Measurements from ENCODE around the gene LTBP1. TPM values are rescaled to one million over a fixed set of nuclear protein-coding genes. Genes with fewer than 3 reads are reported as not detected.

Gene LTBP1
- total and polyA plus RNA-seq, 2 of the 13 experiments (the other 11 are each of a cell fraction or from before 2014, with no cell fraction given): 0.12 to 0.22 TPM

DNA sequence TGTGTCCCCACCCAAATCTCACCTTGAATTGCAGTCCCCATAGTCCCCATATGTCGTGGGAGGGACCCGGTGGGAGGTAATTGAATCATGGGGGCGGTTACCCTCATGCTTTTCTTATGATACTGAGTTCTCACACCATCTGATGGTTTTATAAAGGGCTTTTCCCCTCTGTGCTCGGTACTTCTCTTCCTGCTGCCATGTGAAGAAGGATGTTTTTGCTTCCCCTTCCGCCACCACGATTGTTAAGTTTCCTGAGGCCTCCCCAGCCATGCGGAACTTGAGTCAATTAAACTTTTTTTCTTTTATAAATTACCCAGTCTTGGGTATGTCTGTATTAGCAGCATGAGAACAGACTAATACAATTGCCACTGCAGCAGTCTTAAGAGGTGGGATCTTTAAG lies 134.9 kb downstream of the LTBP1 start:
- Histone ChIP-seq H3K27me3 (ENCODE audit: control insufficient read depth in 1 of 2, insufficient read depth in 2 of 2, low read length in 2 of 2) (peaks cover 3 to 18% of the 10 kb centered on the region in 2 experiments; a peak in 2 of 5 replicates), H3K4me3 (replicated peaks in 1 of 3; ENCODE audit: insufficient read depth in 1 of 3, low read depth in 2 of 3, low read length in 3 of 3) (no peak overlapping the region), H3K36me3 (replicated peaks in 1 of 2; ENCODE audit: control insufficient read depth in 1 of 2, insufficient read depth in 2 of 2, low read length in 2 of 2) (no peaks in the 10 kb centered on the region), H3K4me1 (ENCODE audit: insufficient read depth, low read length) (no peaks in the 10 kb centered on the region), H4K20me1 (ENCODE audit: insufficient read depth, low read length) (no peaks in the 10 kb centered on the region), H3K27ac (ENCODE audit: extremely low read length, insufficient read depth, low read length) (no peak overlapping the region), H3K79me2 (ENCODE audit: insufficient read depth, low read length) (no peaks in the 10 kb centered on the region), H3K9ac (ENCODE audit: insufficient read depth, low read depth, low read length) (no peak overlapping the region), H2AFZ (ENCODE audit: low read length) (no peak overlapping the region), H3K9me3 (ENCODE audit: low read length) (no peaks in the 10 kb centered on the region), H3K4me2 (ENCODE audit: low read depth, low read length) (no peak overlapping the region)
- TF ChIP-seq, protein P1, sequence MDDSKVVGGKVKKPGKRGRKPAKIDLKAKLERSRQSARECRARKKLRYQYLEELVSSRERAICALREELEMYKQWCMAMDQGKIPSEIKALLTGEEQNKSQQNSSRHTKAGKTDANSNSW (CRISPR knock-in tag; IDR thresholded peaks at IDR 0.05; ENCODE audit: borderline replicate concordance): no peak
- TF ChIP-seq ARID2 (CRISPR knock-in tag; IDR thresholded peaks at IDR 0.05; ENCODE audit: borderline replicate concordance): no peak
- no peak for TF ChIP-seq CENPT (CRISPR knock-in tag; IDR thresholded peaks at IDR 0.05; ENCODE audit: low read depth)
- no peak for TF ChIP-seq XBP1 (CRISPR knock-in tag; IDR thresholded peaks at IDR 0.05)
- TF ChIP-seq HOXA3 (CRISPR knock-in tag; IDR thresholded peaks at IDR 0.05): no peak
- TF ChIP-seq POLR2G (IDR thresholded peaks at IDR 0.05; ENCODE audit: low read depth, low read length): no peak
- CTCF ChIA-PET (ENCODE audit: low intra/inter-chr PET ratio, low total read pairs): no interaction called here
- FAIRE-seq: no peak
- WGBS (ENCODE audit: low lambda C conversion rate): 40% methylated on average over 7 of the region's 7 CpGs
- POLR2A ChIA-PET: no interaction called here
- ATAC-seq: no peak
- DNase-seq (ENCODE audit: low spot score): no peak
- intact Hi-C loops (cut with micrococcal nuclease; ENCODE audit: unreplicated experiment) (no loop called here), in situ Hi-C loops (cut with HindIII; ENCODE audit: extremely low pct_ligation_motif_present, low pct_unique_long_range_greater_than_20kb) (no loop called here)
- BruUV-seq (replicated peaks): no TSS peak

DNA sequence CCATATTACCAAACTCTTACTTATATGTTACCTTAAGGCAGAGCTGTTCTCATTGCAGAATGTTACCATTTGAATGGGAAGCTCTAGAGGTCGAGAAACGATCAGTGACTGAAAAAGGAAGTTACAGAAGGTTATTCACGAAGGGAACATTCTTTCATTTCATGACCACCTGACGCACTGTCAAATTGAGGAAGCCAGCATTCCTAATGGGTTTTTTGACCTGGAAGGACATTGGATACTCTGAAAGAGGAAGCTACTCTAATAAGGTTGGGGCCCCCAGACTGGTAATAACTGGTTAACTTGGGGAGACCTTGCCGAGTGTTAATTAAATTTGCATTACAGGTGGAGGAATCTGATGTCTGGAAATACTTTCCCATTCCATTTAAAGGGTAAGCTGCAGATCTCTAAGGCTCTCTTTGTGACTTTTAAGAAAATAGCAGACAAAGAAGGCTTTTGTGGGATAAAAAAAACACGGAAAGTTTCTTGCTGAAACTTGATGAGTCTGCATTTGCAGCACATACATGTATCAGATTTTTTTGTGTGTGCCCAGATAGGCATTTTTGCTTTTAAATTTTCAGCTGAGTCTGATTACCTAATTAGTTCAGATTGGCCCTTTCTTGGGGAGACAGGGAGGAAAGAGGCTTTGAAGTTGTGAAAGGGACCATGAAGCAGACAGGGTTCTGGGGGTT lies 137.1 kb downstream of the LTBP1 start:
- Histone ChIP-seq H4K20me1 (ENCODE audit: insufficient read depth, low read length) (no peaks in the 10 kb centered on the region), H3K27ac (ENCODE audit: extremely low read length, insufficient read depth, low read length) (no peak overlapping the region), H3K36me3 (replicated peaks in 1 of 2; ENCODE audit: control insufficient read depth in 1 of 2, insufficient read depth in 2 of 2, low read length in 2 of 2) (no peaks in the 10 kb centered on the region), H3K27me3 (ENCODE audit: control insufficient read depth in 1 of 2, insufficient read depth in 2 of 2, low read length in 2 of 2) (peaks cover 3 to 18% of the 10 kb centered on the region in 2 experiments; a peak in 2 of 5 replicates), H3K79me2 (ENCODE audit: insufficient read depth, low read length) (no peaks in the 10 kb centered on the region), H3K9me3 (ENCODE audit: low read length) (no peaks in the 10 kb centered on the region), H3K4me2 (ENCODE audit: low read depth, low read length) (no peak overlapping the region), H3K4me1 (ENCODE audit: insufficient read depth, low read length) (no peaks in the 10 kb centered on the region), H3K4me3 (replicated peaks in 1 of 3; ENCODE audit: insufficient read depth in 1 of 3, low read depth in 2 of 3, low read length in 3 of 3) (no peak overlapping the region), H2AFZ (ENCODE audit: low read length) (no peak overlapping the region), H3K9ac (ENCODE audit: insufficient read depth, low read depth, low read length) (no peak overlapping the region)
- 25% methylated on average over 6 of the region's 6 CpGs for WGBS (ENCODE audit: low lambda C conversion rate)
- ATAC-seq (no peak), DNase-seq (ENCODE audit: low spot score) (no peak), FAIRE-seq (no peak)
- no TSS peak for BruUV-seq (replicated peaks)
- POLR2A ChIA-PET: no interaction called here
- intact Hi-C loops (cut with micrococcal nuclease; ENCODE audit: unreplicated experiment) (no loop called here), in situ Hi-C loops (cut with HindIII; ENCODE audit: extremely low pct_ligation_motif_present, low pct_unique_long_range_greater_than_20kb) (no loop called here)
- CTCF ChIA-PET (ENCODE audit: low intra/inter-chr PET ratio, low total read pairs): no interaction called here
- TF ChIP-seq, protein P2, sequence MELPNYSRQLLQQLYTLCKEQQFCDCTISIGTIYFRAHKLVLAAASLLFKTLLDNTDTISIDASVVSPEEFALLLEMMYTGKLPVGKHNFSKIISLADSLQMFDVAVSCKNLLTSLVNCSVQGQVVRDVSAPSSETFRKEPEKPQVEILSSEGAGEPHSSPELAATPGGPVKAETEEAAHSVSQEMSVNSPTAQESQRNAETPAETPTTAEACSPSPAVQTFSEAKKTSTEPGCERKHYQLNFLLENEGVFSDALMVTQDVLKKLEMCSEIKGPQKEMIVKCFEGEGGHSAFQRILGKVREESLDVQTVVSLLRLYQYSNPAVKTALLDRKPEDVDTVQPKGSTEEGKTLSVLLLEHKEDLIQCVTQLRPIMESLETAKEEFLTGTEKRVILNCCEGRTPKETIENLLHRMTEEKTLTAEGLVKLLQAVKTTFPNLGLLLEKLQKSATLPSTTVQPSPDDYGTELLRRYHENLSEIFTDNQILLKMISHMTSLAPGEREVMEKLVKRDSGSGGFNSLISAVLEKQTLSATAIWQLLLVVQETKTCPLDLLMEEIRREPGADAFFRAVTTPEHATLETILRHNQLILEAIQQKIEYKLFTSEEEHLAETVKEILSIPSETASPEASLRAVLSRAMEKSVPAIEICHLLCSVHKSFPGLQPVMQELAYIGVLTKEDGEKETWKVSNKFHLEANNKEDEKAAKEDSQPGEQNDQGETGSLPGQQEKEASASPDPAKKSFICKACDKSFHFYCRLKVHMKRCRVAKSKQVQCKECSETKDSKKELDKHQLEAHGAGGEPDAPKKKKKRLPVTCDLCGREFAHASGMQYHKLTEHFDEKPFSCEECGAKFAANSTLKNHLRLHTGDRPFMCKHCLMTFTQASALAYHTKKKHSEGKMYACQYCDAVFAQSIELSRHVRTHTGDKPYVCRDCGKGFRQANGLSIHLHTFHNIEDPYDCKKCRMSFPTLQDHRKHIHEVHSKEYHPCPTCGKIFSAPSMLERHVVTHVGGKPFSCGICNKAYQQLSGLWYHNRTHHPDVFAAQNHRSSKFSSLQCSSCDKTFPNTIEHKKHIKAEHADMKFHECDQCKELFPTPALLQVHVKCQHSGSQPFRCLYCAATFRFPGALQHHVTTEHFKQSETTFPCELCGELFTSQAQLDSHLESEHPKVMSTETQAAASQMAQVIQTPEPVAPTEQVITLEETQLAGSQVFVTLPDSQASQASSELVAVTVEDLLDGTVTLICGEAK (IDR thresholded peaks at IDR 0.05): no peak
- TF ChIP-seq, protein P2 (CRISPR knock-in tag; IDR thresholded peaks at IDR 0.05): no peak

Measured in HepG2 (cell line).